CD4-positive, alpha-beta T cell (primary cell): Measurements from ENCODE around the gene LNX1. TPM values are rescaled to one million over a fixed set of nuclear protein-coding genes. Genes with fewer than 3 reads are reported as not detected.

Experiments used
- total RNA-seq, 174 experiments: library from RNA in 2 of 174; stranded (reverse) in 2 of 174; gene quantifications; one replicate each; pipeline ENCODE4 v1.2.3 and lab custom pipeline; 2021 to 2026

LNX1 gene
- total RNA-seq, 2 experiments from 2014 or later: not detected

Other genes starting within 250 kb of the LNX1 start
- gene SCFD2, start 225.4 kb downstream of the LNX1 start, total RNA-seq: 10 to 100 TPM; 15.4 to 17.6 TPM
- 10 to 100 TPM; 50.9 to 53.1 TPM for gene FIP1L1, start 213.8 kb downstream of the LNX1 start, total RNA-seq